HG02938 (cell line): Measurements from ENCODE around the gene STEAP2.
"Not testable (repeated sequence)": the region's sequence is repeated elsewhere in the genome, so short reads cannot be mapped to it uniquely, and the experiment has no call there.

ENCODE experiments used
- ATAC-seq: cut with Tn5 transposase; IDR thresholded peaks from one replicate; pipeline ENCODE4 v1.9.1; 2021; ENCODE audit warnings: mild to moderate bottlenecking, moderate library complexity; ENCODE audit not compliant: unreplicated experiment

Gene STEAP2

DNA sequence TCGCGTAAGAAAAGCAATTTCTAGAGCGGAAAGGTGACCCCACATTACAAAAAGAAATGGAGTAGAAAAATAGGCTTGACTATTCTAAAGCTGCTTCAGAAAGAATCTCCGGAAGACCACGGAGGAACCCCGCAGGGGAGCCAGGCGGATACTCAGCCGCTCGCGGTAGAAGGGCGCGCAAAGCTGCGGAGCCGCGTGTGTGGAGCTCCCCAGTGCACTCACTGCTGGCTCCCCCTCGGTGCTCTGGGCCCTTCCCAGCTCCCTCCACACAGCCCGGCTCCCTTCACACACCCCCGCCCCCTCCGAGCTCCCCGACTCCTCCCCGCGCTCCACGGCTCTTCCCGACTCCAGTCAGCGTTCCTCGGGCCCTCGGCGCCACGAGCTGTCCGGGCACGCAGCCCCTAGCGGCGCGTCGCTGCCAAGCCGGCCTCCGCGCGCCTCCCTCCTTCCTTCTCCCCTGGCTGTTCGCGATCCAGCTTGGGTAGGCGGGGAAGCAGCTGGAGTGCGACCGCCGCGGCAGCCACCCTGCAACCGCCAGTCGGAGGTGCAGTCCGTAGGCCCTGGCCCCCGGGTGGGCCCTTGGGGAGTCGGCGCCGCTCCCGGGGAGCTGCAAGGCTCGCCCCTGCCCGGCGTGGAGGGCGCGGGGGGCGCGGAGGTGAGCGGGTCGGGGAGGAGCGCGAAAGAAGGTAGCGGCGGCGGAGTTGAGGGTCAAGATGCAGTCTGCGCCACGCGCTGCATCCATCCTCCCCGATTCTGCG lies at the start of gene STEAP2:
Gene STEAP2 (plus strand): TSS at position 350 of the 758 bp plus-strand sequence. CDS start 13,343 bp downstream, outside the sequence.
- ATAC-seq, result peak; percentile 88

- ATAC-seq, result no peak
These were observed 48.0 kb upstream of the STEAP2 start for GRCh38 chr7:90163534-90163933.

- no peak for ATAC-seq
These were observed 45.8 kb upstream of the STEAP2 start for GRCh38 chr7:90165724-90166123.

- no peak for ATAC-seq
These were observed 45.4 kb upstream of the STEAP2 start for GRCh38 chr7:90166153-90166552.

GRCh38 chr7:90167361-90167760 lies 44.2 kb upstream of the STEAP2 start:
- no peak for ATAC-seq

DNA sequence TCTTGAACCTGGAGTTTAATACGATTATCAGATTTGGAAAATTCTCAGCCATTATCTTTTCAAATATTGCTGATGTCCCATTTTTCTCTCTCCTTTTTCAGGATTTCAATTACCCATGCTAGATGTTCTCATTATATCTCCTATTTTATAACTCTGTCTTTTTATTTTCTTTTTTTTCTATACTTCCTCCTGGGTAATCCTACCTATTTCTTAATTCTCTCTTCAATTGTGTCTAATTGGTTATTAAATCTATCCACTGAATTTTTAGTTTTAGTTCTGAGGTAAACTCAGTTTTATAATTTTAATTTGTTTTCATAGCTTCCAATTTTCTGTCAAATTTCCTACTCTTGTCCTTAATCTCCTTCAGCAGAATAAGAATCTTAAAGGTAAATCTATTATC lies 41.6 kb upstream of the STEAP2 start:
- no peak for ATAC-seq

DNA sequence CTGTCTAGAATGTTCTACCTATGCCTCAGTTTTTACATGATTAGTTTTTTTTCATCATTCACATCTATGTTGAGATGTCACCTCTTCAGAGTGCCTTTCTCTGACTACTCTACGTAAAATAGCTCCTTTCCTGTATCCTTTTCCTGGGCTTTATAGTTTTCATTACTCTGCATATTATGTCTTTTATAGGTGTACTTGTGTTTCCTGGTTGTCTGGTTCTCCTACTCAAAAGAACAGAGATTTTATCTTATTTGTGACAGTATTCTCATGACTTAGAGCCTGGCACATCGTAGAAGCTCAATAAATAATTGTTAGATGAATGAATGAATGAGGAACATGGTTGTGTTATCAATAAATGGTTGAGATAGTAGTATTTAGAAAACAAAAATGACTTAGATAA lies 39.4 kb upstream of the STEAP2 start:
- ATAC-seq, result no peak

DNA sequence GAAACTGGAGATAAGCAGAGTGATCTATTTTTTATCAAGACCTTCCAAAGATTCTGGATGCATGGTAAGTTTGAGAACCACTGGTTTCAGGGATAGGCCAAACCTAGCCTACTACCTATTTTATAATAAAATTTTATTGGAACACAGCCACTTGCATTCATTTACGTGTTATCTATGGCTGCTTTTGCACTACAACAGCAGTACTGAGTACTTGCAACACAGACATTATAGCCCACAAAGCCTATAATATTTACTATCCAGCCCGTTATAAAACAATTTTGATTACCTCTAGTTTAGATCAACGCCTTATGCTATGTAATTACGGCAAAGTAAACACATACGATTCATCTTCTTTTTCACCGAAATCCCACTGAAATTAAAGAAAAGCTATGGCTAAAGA lies 38.9 kb upstream of the STEAP2 start:
- ATAC-seq, result no peak

- ATAC-seq, result peak; percentile 95
These were observed 38.3 kb upstream of the STEAP2 start for GRCh38 chr7:90173127-90173844.

- no peak for ATAC-seq
These were observed 35.9 kb upstream of the STEAP2 start for GRCh38 chr7:90175667-90176066.

- no peak for ATAC-seq
These were observed 35.3 kb upstream of the STEAP2 start for GRCh38 chr7:90176195-90176594.

DNA sequence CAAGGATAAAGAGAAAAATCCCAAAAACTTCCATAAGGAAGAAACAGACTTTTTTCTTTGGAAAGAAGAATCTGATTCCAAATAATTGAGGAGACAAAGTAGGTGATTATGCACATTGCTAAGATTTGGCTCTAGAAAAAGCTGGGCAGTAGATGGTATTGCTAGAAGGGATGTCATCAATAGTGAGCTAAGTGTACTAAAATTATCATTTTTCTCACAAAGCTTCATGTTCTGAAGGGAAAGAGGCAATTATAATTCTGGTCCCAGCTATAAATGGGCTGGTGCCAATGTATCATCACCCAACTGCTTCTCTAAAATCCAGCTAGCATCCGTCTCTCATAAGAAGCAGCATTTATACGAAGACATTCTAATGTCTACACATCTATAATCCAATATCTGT lies 33.4 kb upstream of the STEAP2 start:
- no peak for ATAC-seq

- ATAC-seq, result peak; percentile 99
These were observed 32.8 kb upstream of the STEAP2 start for GRCh38 chr7:90178679-90179278.

DNA sequence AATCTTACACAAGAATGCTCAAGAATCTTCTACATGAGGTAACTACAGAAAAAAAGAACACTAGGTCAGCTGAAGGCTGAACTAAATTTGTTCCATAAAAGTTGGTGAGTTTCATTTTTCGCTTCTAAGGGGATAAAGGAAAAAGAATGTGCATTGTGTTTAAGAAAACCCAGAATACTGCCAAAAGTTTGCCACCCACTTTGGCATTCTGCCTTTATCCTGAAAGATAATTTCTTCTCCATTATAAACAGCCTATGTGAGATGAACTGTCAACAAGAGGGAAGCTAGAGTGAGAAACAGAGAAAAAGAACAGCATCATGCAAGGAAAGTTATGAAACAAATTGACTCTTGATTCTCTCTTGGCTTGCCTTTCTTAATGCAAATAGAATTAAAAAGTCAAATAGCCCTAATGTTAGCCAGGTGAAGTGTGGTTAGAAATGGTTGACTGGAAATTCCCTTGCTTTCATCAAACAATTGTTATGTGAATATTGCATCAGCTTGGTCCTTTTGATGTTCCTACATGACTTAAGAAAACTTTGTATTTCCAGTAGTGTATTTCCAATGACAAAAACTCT lies 31.4 kb upstream of the STEAP2 start:
- ATAC-seq, result no peak

- ATAC-seq, result no peak
These were observed 30.9 kb upstream of the STEAP2 start for GRCh38 chr7:90180649-90181048.

- ATAC-seq, result no peak
These were observed 30.1 kb upstream of the STEAP2 start for GRCh38 chr7:90181485-90181884.

DNA sequence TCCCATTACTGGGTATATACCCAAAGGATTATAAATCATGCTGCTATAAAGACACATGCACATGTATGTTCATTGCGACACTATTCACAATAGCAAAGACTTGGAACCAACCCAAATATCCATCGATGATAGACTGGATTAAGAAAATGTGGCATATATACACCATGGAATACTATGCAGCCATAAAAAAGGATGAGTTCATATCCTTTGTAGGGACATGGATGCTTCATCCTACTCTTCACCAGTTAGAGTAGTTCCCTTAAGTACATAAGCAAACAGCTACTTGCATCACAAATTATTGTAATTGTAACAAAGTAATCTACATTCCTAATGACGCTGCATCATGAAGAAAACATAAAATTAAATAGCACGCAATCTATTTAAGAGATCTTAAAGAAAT lies 25.2 kb upstream of the STEAP2 start:
- ATAC-seq, result not testable (repeated sequence)

- no peak for ATAC-seq
These were observed 24.0 kb upstream of the STEAP2 start for GRCh38 chr7:90187507-90188050.

DNA sequence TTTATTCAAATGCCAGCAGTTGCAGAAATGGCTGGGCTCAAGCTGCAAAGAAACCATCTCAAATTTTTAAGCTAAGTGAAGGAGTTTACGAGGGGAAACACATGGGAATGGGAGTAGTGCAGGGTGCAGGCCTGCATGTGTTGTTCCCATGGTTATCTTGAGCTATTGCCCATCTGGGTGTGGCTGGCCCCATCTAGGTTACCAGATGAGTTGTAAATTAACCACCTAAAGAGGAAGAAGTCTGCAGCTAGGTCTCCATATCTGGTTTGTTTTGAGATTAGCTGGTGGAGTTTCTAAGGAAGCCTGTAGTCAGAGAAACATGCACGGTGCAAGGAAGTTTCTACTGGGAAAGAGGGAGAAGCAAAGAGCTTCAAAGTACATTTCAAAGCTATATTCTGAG lies 23.3 kb upstream of the STEAP2 start:
- ATAC-seq, result peak; percentile 95

- ATAC-seq, result no peak
These were observed 20.5 kb upstream of the STEAP2 start for GRCh38 chr7:90190995-90191394.

DNA sequence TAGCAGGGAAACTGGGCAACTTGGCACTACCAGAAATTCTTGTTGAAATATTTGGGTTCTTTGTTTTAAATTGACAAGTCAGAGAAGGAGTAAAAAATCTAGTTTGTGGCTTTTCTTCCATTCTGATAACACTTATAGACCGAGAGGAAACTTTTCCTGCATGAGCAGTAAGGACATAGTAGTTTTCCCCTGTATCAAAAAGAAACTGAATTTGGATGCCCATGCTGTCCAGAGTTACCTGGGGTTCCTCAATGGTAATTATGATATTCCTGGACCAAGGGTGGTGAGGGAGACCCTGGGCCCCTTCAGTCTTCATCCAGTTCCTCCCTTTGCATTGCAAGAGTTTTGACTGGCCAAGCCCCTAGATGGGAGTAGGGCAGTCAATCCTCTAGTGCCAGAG lies 19.9 kb upstream of the STEAP2 start:
- no peak for ATAC-seq
